ENCODE data around the gene TMEM205. TPM values are rescaled to one million over a fixed set of nuclear protein-coding genes. Genes with fewer than 3 reads are reported as not detected.
"Not testable (repeated sequence)": the region's sequence is repeated elsewhere in the genome, so short reads cannot be mapped to it uniquely, and the experiment has no call there.

TMEM205 gene
- total RNA-seq, 1 donor from 2014 or later, result 74.6 TPM

DNA sequence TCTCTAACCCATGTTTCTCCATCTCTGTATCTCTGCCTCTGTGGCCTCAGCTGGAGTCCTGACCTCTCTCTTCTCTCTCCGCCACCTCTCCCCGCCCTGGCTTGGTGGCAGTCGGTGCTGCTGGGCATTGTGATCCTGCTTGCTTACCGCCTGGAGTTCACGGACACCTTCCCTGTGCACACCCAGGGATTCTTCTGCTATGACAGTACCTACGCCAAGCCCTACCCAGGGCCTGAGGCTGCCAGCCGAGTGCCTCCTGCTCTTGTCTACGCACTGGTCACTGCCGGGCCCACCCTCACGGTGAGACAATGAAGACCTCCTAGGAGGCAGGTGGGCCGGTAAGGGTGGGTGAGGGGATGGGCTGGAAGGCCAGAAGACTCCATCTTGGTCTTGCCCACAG lies 13.4 kb upstream of the TMEM205 start:
- intact Hi-C loops (cut with DNase I), result no loop called here

DNA sequence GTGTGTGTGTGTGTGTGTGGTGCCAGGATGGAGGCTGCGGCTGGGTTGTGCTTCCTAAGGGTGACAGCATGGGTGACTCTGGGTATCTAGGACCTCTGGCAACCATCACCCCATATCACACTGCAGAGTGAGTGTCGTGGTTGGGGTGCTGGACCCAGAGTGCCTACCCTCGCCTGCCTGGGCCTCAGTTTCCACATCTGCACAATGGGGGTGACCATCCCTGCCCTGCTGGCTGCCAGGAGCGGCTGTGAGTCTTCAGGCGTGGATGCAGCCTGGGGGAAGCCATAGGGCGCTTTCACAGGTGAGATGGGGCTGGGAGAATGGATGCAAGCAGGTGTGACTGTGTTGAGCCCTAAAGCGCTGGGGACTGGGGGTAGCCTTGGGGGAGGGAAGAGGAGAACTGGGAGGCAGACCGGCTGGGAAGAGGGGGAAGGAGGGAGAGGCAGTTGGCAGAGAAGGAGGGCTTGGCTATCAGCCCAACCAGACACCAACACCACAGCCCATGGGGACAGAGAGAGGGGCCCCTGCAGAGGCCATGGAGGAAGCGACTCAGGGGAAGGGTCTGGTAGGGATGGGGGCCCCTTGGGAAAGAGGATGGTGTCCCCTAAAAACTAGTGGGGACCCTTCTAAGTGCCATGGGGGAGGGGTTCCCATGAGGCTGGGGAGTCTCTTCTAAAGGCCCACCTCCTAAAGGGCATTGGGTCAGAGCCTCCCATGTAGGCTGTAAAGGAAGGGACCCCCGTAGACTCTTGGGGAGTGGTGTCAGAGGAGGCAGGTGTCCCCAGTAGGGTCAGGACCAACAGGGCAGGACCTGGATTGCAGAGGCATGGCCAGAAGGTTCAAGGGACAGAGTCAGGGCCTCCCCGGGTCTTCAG lies 10.8 kb upstream of the TMEM205 start:
- DNase-seq (no peak), ATAC-seq (no peak)
- Histone ChIP-seq H3K4me1 (no peaks in the 10 kb centered on the region), H3K27ac (no peak overlapping the region), H3K27me3 (no peaks in the 10 kb centered on the region), H3K9me3 (no peaks in the 10 kb centered on the region), H3K4me3 (no peak overlapping the region), H3K36me3 (no peaks in the 10 kb centered on the region)
- intact Hi-C loops (cut with DNase I), result no loop called here
- TF ChIP-seq, protein P1, sequence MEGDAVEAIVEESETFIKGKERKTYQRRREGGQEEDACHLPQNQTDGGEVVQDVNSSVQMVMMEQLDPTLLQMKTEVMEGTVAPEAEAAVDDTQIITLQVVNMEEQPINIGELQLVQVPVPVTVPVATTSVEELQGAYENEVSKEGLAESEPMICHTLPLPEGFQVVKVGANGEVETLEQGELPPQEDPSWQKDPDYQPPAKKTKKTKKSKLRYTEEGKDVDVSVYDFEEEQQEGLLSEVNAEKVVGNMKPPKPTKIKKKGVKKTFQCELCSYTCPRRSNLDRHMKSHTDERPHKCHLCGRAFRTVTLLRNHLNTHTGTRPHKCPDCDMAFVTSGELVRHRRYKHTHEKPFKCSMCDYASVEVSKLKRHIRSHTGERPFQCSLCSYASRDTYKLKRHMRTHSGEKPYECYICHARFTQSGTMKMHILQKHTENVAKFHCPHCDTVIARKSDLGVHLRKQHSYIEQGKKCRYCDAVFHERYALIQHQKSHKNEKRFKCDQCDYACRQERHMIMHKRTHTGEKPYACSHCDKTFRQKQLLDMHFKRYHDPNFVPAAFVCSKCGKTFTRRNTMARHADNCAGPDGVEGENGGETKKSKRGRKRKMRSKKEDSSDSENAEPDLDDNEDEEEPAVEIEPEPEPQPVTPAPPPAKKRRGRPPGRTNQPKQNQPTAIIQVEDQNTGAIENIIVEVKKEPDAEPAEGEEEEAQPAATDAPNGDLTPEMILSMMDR (IDR thresholded peaks at IDR 0.05), result no peak

More for the DNA sequence above, 13.4 kb upstream of the TMEM205 start:
- Histone ChIP-seq H3K9me3 (no peaks in the 10 kb centered on the region), H3K4me1 (no peaks in the 10 kb centered on the region), H3K4me3 (no peak overlapping the region), H3K27me3 (no peaks in the 10 kb centered on the region), H3K27ac (no peak overlapping the region), H3K36me3 (peaks cover 3% of the 10 kb centered on the region)
- DNase-seq, result no peak
- no peak for ATAC-seq
- TF ChIP-seq, protein P1 (IDR thresholded peaks at IDR 0.05), result no peak

DNA sequence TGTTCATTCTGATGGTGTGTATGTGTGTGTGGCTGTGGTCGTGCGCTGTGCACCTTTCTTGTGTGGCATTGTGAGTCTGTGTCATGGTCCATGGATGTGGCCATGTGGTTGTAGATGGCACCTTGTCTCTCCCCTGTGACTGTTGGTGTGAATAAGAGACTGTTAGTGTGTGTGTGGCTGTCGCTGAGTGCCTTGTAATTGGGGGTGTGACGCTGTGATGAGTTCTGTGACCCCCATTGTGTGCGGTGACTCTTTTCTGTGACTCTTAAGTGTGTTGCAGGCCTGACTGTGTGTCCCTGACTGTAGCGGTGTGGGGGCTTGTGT lies 10.0 kb upstream of the TMEM205 start:
- Histone ChIP-seq H3K9me3 (no peaks in the 10 kb centered on the region), H3K4me1 (no peaks in the 10 kb centered on the region), H3K36me3 (no peaks in the 10 kb centered on the region), H3K27ac (peak overlapping the region; percentile 2), H3K4me3 (peak overlapping the region; percentile 64), H3K27me3 (no peaks in the 10 kb centered on the region)
- TF ChIP-seq, protein P1 (IDR thresholded peaks at IDR 0.05), result no peak
- ATAC-seq (no peak), DNase-seq (no peak)
- intact Hi-C loops (cut with DNase I), result no loop called here

DNA sequence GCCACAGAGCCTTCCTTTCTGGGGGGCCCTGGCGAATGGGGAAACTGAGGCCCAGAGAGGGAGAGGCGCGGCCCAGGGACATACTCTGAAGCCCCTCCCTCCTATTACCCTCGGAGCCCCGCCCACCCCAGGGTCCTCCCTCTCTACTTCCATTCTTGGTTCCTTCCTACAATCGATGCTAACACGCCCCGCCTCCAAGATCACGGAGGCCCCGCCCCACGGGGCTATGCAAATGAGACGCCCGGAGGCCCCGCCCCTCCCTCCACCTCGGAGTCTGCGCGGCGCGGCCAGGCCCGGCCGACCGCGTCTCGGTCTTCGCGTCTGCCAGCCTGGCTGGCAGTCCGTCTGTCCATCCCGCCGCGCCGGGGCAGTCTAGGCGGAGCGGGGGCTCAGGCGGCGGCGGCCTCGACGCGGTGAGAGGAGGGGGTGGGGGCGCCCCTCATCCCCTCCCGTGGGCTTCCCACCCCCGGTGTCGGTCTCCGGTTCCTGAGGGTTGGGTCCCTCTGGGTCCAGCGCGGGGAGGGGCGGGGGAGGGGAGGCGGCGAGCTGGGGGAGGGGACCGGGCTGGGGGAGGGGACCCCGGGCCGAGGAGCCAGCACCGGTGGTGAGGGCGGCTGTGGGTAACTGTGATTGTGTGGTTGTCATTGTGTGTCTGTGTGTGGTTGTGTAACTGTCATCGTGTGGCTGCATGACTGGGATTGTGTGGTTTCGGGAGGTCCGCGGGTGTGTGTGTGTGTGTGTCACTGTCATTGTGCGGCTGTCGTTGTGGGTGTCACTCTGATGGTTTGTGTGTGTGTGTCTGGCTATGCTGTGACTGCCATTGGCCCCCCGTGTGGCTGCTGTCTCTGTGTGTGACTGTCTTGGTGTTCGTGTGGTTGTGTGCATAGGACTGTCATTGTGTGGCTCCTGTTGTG lies 9.3 kb upstream of the TMEM205 start, which contains the start of gene PLPPR2:
Gene PLPPR2, plus strand, starts transcription at position 273 of the 914 bp plus-strand sequence. CDS start 2,242 bp downstream, outside the sequence.
- ATAC-seq, result peak; percentile 96
- peak within 1 kb of the TSS; percentile 2 for H3K27ac ChIP-seq

DNA sequence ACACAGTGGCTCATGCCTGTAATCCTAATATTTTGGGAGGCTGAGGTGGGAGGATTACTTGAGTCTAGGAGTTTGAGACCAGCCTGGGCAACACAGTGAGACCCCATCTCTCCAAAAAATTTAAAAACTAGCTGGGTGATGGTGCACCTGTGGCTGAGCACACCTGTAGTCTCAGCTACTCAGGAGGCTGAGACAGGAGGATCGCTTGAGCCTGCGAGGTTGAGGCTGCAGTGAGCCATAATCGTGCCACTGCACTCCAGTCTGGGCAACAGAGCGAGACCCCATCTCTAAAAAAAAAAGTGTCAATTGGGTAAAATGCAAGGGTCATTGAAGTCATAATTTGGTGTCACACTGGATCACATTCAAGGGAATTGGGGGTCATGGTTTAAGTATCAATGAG lies 8.0 kb upstream of the TMEM205 start:
- DNase-seq; ATAC-seq; H3K4me3 ChIP-seq; H3K27ac ChIP-seq; H3K36me3 ChIP-seq; H3K27me3 ChIP-seq; intact Hi-C loops (cut with DNase I); H3K4me1 ChIP-seq; H3K9me3 ChIP-seq: not testable (repeated sequence)

More for the DNA sequence above, 9.3 kb upstream of the TMEM205 start, which contains the start of gene PLPPR2:
- no peaks in the 10 kb centered on the region for H3K4me1 ChIP-seq
- H3K4me3 ChIP-seq, result peak within 1 kb of the TSS; percentile 64
- DNase-seq, result peak; percentile 96
- intact Hi-C loops (cut with DNase I), result no loop called here
- H3K27me3 ChIP-seq, result no peaks in the 10 kb centered on the region
- no peaks in the 10 kb centered on the region for H3K9me3 ChIP-seq
- TF ChIP-seq, protein P1 (IDR thresholded peaks at IDR 0.05), result no peak
- no peaks in the 10 kb centered on the region for H3K36me3 ChIP-seq

DNA sequence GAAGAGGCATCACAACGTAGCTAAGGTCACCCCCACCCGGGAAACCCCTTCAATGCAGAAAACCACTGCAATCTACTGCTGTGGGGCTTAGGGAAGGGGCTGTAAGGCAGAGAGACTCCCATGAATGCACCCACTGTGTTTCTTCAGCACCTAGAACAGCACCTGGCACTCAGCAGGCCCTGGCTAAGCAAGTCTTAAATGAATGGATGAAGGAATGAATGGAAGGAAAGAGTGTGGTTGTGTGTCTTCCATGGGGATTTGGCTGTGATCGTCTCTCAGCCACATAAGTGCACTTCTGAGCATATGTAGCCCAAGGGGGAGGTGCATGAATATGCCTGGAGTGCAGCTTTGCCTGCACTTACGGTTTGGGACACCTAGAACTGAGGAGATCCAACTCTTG lies 3.1 kb upstream of the TMEM205 start:
- intact Hi-C loops (cut with DNase I), result no loop called here
- TF ChIP-seq, protein P1 (IDR thresholded peaks at IDR 0.05), result no peak
- ATAC-seq (no peak), DNase-seq (no peak)
- Histone ChIP-seq H3K36me3 (no peaks in the 10 kb centered on the region), H3K4me3 (no peak overlapping the region), H3K27me3 (no peaks in the 10 kb centered on the region), H3K27ac (no peak overlapping the region), H3K9me3 (no peaks in the 10 kb centered on the region), H3K4me1 (peaks cover 15% of the 10 kb centered on the region)

Measured in upper lobe of right lung (tissue), 1 donor.